Neural crest cell (in vitro differentiated cells): ENCODE results near the gene ADAM21. TPM values are rescaled to one million over a fixed set of nuclear protein-coding genes. Genes with fewer than 3 reads are reported as not detected.
"Not testable (repeated sequence)": the region's sequence is repeated elsewhere in the genome, so short reads cannot be mapped to it uniquely, and the experiment has no call there.

ENCODE experiments used
- DNase-seq: peaks from one replicate; pipeline ENCODE4 v3.0.0; 2021; ENCODE audit warnings: low read depth, mixed read lengths, low spot score
- H3K27ac Mint-ChIP-seq: one replicate; pipeline ENCODE4 v1.8.0; 2021; ENCODE audit warnings: mild to moderate bottlenecking, mixed read lengths; ENCODE audit not compliant: unreplicated experiment
- H3K27me3 Mint-ChIP-seq: 2 replicates; pipeline ENCODE4 v1.8.0; 2021; ENCODE audit warnings: low read depth, mild to moderate bottlenecking, mixed read lengths
- H3K36me3 Mint-ChIP-seq: 2 replicates; pipeline ENCODE4 v1.8.0; 2021; ENCODE audit warnings: low read depth, mild to moderate bottlenecking, mixed read lengths
- H3K4me1 Mint-ChIP-seq: 2 replicates; pipeline ENCODE4 v1.8.0; 2021; ENCODE audit warnings: mixed read lengths
- H3K4me3 Mint-ChIP-seq: one replicate; pipeline ENCODE4 v1.8.0; 2021; ENCODE audit warnings: mild to moderate bottlenecking, mixed read lengths
- H3K9me3 Mint-ChIP-seq: 2 replicates; pipeline ENCODE4 v1.8.0; 2021; ENCODE audit warnings: mixed read lengths
- total RNA-seq: library from RNA; stranded (reverse); gene quantifications from 2 replicates; pipeline ENCODE4 v1.2.1, GENCODE V29; 2021
- TF ChIP-seq, protein P1 (sequence below): fragments of 200-600 bp; sonication (generic); conservative IDR thresholded peaks from 2 replicates; pipeline ENCODE4 v1.5.0; 2021; ENCODE audit warnings: antibody characterized with exemption, mild to moderate bottlenecking

The ADAM21 gene
- total RNA-seq, 1 donor from 2014 or later: not detected

GRCh38 chr14:70472253-70473159 is 20.5 kb downstream of the ADAM21 start:
- TF ChIP-seq, protein P1, sequence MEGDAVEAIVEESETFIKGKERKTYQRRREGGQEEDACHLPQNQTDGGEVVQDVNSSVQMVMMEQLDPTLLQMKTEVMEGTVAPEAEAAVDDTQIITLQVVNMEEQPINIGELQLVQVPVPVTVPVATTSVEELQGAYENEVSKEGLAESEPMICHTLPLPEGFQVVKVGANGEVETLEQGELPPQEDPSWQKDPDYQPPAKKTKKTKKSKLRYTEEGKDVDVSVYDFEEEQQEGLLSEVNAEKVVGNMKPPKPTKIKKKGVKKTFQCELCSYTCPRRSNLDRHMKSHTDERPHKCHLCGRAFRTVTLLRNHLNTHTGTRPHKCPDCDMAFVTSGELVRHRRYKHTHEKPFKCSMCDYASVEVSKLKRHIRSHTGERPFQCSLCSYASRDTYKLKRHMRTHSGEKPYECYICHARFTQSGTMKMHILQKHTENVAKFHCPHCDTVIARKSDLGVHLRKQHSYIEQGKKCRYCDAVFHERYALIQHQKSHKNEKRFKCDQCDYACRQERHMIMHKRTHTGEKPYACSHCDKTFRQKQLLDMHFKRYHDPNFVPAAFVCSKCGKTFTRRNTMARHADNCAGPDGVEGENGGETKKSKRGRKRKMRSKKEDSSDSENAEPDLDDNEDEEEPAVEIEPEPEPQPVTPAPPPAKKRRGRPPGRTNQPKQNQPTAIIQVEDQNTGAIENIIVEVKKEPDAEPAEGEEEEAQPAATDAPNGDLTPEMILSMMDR: no peak
- DNase-seq: no peak
- H3K4me3 Mint-ChIP-seq: no peak overlapping the region
- H3K36me3 Mint-ChIP-seq: peaks cover 12% of the 10 kb centered on the region
- H3K4me1 Mint-ChIP-seq: no peaks in the 10 kb centered on the region
- H3K27me3 Mint-ChIP-seq: no peaks in the 10 kb centered on the region
- peaks cover 2% of the 10 kb centered on the region for H3K9me3 Mint-ChIP-seq
- H3K27ac Mint-ChIP-seq: no peak overlapping the region

DNA sequence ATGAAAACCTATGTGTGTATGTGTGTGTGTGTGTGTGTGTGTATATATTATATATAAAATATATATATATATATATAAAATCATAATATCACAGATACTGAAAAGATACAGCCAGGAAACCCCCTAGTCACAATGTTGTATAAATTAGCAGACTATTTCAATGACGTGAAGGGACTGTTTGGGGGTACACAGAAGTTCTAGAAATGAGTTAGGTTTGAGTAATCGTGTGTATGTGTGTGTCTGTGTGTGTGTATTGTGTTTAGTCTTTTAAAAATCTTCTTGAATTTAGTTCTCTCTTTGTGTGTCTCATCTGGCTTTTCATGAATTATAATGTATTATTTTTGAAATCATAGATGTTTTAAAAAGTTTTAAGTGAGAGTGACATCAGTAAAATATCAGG is 21.9 kb downstream of the ADAM21 start:
- H3K27me3 Mint-ChIP-seq: no peaks in the 10 kb centered on the region
- peaks cover 2% of the 10 kb centered on the region for H3K9me3 Mint-ChIP-seq
- H3K36me3 Mint-ChIP-seq: peaks cover 12% of the 10 kb centered on the region
- no peak overlapping the region for H3K27ac Mint-ChIP-seq
- TF ChIP-seq, protein P1: no peak
- DNase-seq: no peak
- no peak overlapping the region for H3K4me3 Mint-ChIP-seq
- no peaks in the 10 kb centered on the region for H3K4me1 Mint-ChIP-seq

- not testable (repeated sequence) for H3K4me1 Mint-ChIP-seq, H3K27ac Mint-ChIP-seq, H3K27me3 Mint-ChIP-seq, H3K9me3 Mint-ChIP-seq, DNase-seq, H3K4me3 Mint-ChIP-seq
- H3K36me3 Mint-ChIP-seq: peaks cover 14% of the 10 kb centered on the region
Measured at GRCh38 chr14:70475459-70475858, 23.5 kb downstream of the ADAM21 start.

- H3K27ac Mint-ChIP-seq, H3K27me3 Mint-ChIP-seq, H3K4me3 Mint-ChIP-seq, H3K9me3 Mint-ChIP-seq, DNase-seq, H3K4me1 Mint-ChIP-seq: not testable (repeated sequence)
- peaks cover 14% of the 10 kb centered on the region for H3K36me3 Mint-ChIP-seq
Measured at GRCh38 chr14:70477356-70478105, 25.6 kb downstream of the ADAM21 start.

- H3K36me3 Mint-ChIP-seq: peaks cover 16% of the 10 kb centered on the region
- no peak for DNase-seq
- no peaks in the 10 kb centered on the region for H3K4me1 Mint-ChIP-seq
- H3K27ac Mint-ChIP-seq: no peak overlapping the region
- no peak overlapping the region for H3K4me3 Mint-ChIP-seq
- TF ChIP-seq, protein P1: no peak
- peaks cover 18% of the 10 kb centered on the region for H3K9me3 Mint-ChIP-seq
- H3K27me3 Mint-ChIP-seq: no peaks in the 10 kb centered on the region
Measured at GRCh38 chr14:70489579-70490200, 37.7 kb downstream of the ADAM21 start.

GRCh38 chr14:70498191-70498590 is 46.2 kb downstream of the ADAM21 start:
- peaks cover 6% of the 10 kb centered on the region for H3K27me3 Mint-ChIP-seq
- H3K4me1 Mint-ChIP-seq: no peaks in the 10 kb centered on the region
- H3K4me3 Mint-ChIP-seq: no peak overlapping the region
- peaks cover 16% of the 10 kb centered on the region for H3K9me3 Mint-ChIP-seq
- no peak for DNase-seq
- no peak overlapping the region for H3K27ac Mint-ChIP-seq
- TF ChIP-seq, protein P1: no peak
- peaks cover 17% of the 10 kb centered on the region for H3K36me3 Mint-ChIP-seq
